A673 (cell line): ENCODE measurements around the gene SLC4A9. TPM values are rescaled to one million over a fixed set of nuclear protein-coding genes. Genes with fewer than 3 reads are reported as not detected.

Experiments used
- BruUV-seq: library from RNA; stranded (reverse); fragments of 400-500 nt; replicated peaks from 2 replicates; lab custom pipeline; 2021; lab: Mats Ljungman, UMichigan
- CTCF ChIA-PET: fragments of 300-600 bp; sonication (Branson Sonifier 250); formaldehyde crosslinking; loops from one replicate; lab custom pipeline; 2022; ENCODE audit warnings: antibody characterized with exemption; lab: Charles Lee
- POLR2A ChIA-PET: fragments of 300-600 bp; sonication (Branson Sonifier 250); formaldehyde crosslinking; loops from one replicate; lab custom pipeline; 2022; ENCODE audit warnings: antibody characterized with exemption; ENCODE audit not compliant: low non-redundant PET; lab: Charles Lee
- DNase-seq: peaks from one replicate; pipeline ENCODE4 v3.0.0-alpha.2; 2015; ENCODE audit warnings: low spot score
- H3K27ac ChIP-seq: fragments of 200-600 bp; sonication (generic); 2 replicates; pipeline ENCODE4 v1.5.1; 2016; ENCODE audit warnings: mixed run types, low read depth, mild to moderate bottlenecking, mixed read lengths, antibody characterized with exemption, low read length; ENCODE audit not compliant: poor library complexity, severe bottlenecking
- H3K27me3 ChIP-seq: fragments of 200-600 bp; sonication (generic); replicated peaks from 2 replicates; pipeline ENCODE4 v1.6.1; 2017; ENCODE audit warnings: mixed run types, low read depth, mild to moderate bottlenecking, mixed read lengths, antibody characterized with exemption, low read length; ENCODE audit not compliant: insufficient read depth, poor library complexity
- H3K36me3 ChIP-seq: fragments of 200-600 bp; sonication (generic); 2 replicates; pipeline ENCODE4 v1.6.1; 2016; ENCODE audit warnings: mixed run types, mild to moderate bottlenecking, mixed read lengths, antibody characterized with exemption, low read length; ENCODE audit not compliant: insufficient read depth, poor library complexity, severe bottlenecking
- H3K4me1 ChIP-seq: fragments of 200-600 bp; sonication (generic); 2 replicates; pipeline ENCODE4 v1.6.1; 2017; ENCODE audit warnings: mixed run types, mild to moderate bottlenecking, mixed read lengths, antibody characterized with exemption, low read length; ENCODE audit not compliant: insufficient read depth, poor library complexity, severe bottlenecking
- H3K4me3 ChIP-seq: fragments of 200-600 bp; sonication (generic); 2 replicates; pipeline ENCODE4 v1.5.1; 2016; ENCODE audit warnings: low read depth, mixed run types, mild to moderate bottlenecking, mixed read lengths, low read length; ENCODE audit not compliant: poor library complexity, severe bottlenecking
- H3K9me3 ChIP-seq: fragments of 200-600 bp; sonication (generic); 2 replicates; pipeline ENCODE4 v1.6.1; 2016; ENCODE audit warnings: mixed run types, low read depth, mild to moderate bottlenecking, mixed read lengths, antibody characterized with exemption, low read length; ENCODE audit not compliant: poor library complexity, severe bottlenecking
- EZH2 ChIP-seq: fragments of 200-600 bp; sonication (generic); IDR thresholded peaks from 2 replicates; pipeline ENCODE4 v1.6.1; 2017; ENCODE audit warnings: borderline replicate concordance, low read depth, mild to moderate bottlenecking, mixed read lengths, antibody characterized with exemption, low read length; ENCODE audit not compliant: poor library complexity, severe bottlenecking
- intact Hi-C: fragments of 100-400 bp; cut with micrococcal nuclease; formaldehyde crosslinking; loops from one replicate; pipeline ENCODE4 v1.10.0; 2022; ENCODE audit not compliant: unreplicated experiment
- total RNA-seq: library from RNA; stranded (reverse); gene quantifications from 2 replicates; pipeline ENCODE4 v1.2.3, GENCODE V29; 2021
- TF ChIP-seq, protein P1 (sequence below): fragments of 300-800, 200-600 bp; sonication (generic); conservative IDR thresholded peaks from 2 replicates; pipeline ENCODE4 v1.5.1; 2017; ENCODE audit warnings: low read depth, mild to moderate bottlenecking, antibody characterized with exemption, low read length, moderate library complexity, mixed read lengths

The SLC4A9 gene
- total RNA-seq, 1 experiment from 2014 or later: not detected

DNA sequence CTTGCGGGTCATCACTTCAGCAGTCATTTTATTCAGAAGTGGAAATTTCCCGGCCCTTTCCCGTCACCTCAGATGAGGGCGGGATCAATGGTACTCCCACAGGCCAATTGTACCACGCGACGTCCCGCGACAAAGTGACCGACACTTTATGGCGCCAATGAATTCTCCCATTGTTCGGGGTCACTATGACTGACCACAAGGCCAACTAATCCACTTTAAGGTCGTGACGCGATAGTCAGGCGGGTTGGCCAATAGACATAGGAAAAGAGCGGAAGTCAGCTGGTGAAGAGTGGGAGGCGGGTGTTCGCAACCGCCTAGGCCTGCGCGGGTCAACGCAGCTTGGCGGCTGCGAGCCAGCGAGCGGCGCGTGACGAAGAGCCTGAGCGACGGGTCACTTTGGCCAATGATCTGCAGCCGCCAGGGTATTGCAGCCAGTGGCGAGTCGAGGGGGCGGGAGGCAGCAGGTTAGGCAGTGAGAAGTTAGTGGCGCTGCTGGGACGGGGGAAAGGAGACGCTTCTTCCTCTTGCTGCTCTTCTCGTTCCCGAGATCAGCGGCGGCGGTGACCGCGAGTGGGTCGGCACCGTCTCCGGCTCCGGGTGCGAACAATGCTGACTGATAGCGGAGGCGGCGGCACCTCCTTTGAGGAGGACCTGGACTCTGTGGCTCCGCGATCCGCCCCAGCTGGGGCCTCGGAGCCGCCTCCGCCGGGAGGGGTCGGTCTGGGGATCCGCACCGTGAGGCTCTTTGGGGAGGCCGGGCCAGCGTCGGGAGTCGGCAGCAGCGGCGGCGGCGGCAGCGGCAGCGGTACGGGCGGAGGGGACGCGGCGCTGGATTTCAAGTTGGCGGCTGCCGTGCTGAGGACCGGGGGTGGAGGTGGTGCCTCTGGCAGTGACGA is 41.6 kb downstream of the SLC4A9 start, which contains the start of gene ANKHD1:
ANKHD1 (plus strand) TSS at position 472 of the 896 bp plus-strand sequence; CDS start at position 607, 135 bp downstream.
- no peaks in the 10 kb centered on the region for H3K9me3 ChIP-seq
- intact Hi-C loops: no loop called here
- H3K36me3 ChIP-seq: peaks cover 6% of the 10 kb centered on the region
- peak within 1 kb of the TSS; percentile 98 for H3K27ac ChIP-seq
- ChIA-PET POLR2A (no interaction called here), CTCF (interaction anchor here (1.1 to 1.5 kb wide), 2 partner anchors 29 to 157 kb away, joined by 4 to 5 read pairs; no protein-coding TSS in a partner anchor)
- TF ChIP-seq, protein P1, sequence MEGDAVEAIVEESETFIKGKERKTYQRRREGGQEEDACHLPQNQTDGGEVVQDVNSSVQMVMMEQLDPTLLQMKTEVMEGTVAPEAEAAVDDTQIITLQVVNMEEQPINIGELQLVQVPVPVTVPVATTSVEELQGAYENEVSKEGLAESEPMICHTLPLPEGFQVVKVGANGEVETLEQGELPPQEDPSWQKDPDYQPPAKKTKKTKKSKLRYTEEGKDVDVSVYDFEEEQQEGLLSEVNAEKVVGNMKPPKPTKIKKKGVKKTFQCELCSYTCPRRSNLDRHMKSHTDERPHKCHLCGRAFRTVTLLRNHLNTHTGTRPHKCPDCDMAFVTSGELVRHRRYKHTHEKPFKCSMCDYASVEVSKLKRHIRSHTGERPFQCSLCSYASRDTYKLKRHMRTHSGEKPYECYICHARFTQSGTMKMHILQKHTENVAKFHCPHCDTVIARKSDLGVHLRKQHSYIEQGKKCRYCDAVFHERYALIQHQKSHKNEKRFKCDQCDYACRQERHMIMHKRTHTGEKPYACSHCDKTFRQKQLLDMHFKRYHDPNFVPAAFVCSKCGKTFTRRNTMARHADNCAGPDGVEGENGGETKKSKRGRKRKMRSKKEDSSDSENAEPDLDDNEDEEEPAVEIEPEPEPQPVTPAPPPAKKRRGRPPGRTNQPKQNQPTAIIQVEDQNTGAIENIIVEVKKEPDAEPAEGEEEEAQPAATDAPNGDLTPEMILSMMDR: no peak
- no peak for TF ChIP-seq EZH2
- peaks cover 17% of the 10 kb centered on the region for H3K4me1 ChIP-seq
- no peaks in the 10 kb centered on the region for H3K27me3 ChIP-seq
- BruUV-seq: TSS peak; percentile 40
- peak; percentile 100 for DNase-seq
- peak within 1 kb of the TSS; percentile 99 for H3K4me3 ChIP-seq

DNA sequence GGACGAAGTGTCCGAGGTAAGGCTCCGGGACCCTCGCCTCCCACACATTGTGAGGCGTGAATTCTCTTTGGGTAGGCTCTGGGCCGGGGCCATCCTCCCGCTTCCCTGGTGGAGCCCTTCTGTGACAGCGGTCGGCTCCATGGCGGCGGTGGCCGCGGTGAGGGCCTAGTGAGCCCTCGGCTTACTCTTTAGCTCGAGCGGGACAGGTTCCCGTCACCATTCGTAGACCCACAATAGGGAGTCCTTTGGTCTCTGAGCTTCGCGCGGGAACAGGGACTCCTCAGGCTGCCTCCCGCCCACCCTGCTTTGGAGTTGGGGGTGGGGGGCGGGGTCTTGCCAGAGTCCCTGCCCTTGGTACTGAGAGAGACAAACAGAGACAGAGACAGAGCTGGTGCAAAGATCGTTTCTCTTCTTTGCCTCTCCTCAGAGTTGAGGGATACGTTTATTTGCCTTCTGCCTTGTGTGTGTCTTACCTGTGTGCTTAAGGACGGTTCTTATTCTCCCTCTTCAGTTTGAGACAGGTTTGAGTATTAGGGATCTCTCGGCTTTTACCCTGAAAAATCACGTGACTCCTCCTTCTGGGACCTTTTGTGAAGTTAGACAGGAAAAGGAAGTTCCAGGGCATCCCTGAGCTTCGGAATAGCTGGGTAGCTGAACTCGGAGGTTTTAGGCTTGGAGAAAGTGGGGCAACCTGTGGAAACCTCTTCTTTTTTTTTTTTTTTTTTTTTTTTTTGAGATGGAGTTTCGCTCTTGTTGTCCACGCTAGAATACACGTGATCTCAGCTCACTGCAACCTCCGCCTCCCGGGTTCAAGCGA is 42.5 kb downstream of the SLC4A9 start:
- BruUV-seq: no TSS peak
- H3K27me3 ChIP-seq: no peaks in the 10 kb centered on the region
- POLR2A ChIA-PET: no interaction called here
- DNase-seq: peak; percentile 83
- peaks cover 17% of the 10 kb centered on the region for H3K4me1 ChIP-seq
- no peaks in the 10 kb centered on the region for H3K9me3 ChIP-seq
- H3K4me3 ChIP-seq: peak overlapping the region; percentile 99
- peak overlapping the region; percentile 98 for H3K27ac ChIP-seq
- CTCF ChIA-PET: interaction anchor here (0.6 to 1.5 kb wide), 4 partner anchors 30 to 1477 kb away, joined by 3 to 5 read pairs (median 4); partner anchors contain the start of genes CYSTM1 and EIF4EBP3
- H3K36me3 ChIP-seq: peaks cover 6% of the 10 kb centered on the region
- intact Hi-C loops: no loop called here
- TF ChIP-seq EZH2: no peak
- TF ChIP-seq, protein P1: no peak

GRCh38 chr5:140403613-140404012 is 43.6 kb downstream of the SLC4A9 start:
- peak overlapping the region; percentile 99 for H3K4me3 ChIP-seq
- ChIA-PET CTCF (interaction anchor here (1.1 kb wide), 1 partner anchor 229 kb away, joined by 3 read pairs; the partner anchor contains the start of gene CYSTM1), POLR2A (no interaction called here)
- TF ChIP-seq, protein P1: no peak
- TF ChIP-seq EZH2: no peak
- no peak for DNase-seq
- H3K9me3 ChIP-seq: no peaks in the 10 kb centered on the region
- H3K27ac ChIP-seq: peak overlapping the region; percentile 40
- intact Hi-C loops: no loop called here
- no TSS peak for BruUV-seq
- peaks cover 17% of the 10 kb centered on the region for H3K4me1 ChIP-seq
- peaks cover 6% of the 10 kb centered on the region for H3K36me3 ChIP-seq
- no peaks in the 10 kb centered on the region for H3K27me3 ChIP-seq
